Loucy (cell line): ENCODE results near the gene MYO5B.

Experiments used
- EZH2phosphoT487 ChIP-seq: fragments of 200-600 bp; IDR thresholded peaks from 2 replicates; pipeline ENCODE4 v1.6.1; 2018; ENCODE audit warnings: antibody characterized with exemption, mild to moderate bottlenecking, moderate library complexity, borderline replicate concordance
- TF ChIP-seq, protein P1 (sequence below): fragments of 200-600 bp; sonication (generic); conservative IDR thresholded peaks from 2 replicates; pipeline ENCODE4 v1.5.1; 2014; ENCODE audit warnings: mild to moderate bottlenecking, antibody characterized with exemption, low read length

DNA sequence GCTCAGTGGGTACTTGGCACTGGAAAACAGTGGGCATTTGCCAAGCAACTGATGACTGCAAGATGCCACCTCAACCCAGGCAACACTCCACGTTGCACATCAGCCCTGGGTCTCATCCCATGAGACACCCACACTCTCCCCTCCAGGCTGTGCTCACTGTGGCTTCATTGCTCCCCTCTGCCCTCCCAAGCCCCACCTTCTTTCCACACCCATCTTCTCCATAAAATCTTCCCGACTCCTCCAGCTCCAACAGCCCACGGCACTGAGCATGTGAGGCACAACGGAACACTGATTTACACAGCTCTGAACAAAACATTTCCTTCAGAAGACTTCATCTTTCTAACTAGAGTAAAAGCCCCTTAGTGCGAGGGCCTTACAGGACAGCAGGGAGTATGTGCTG is 263.8 kb downstream of the MYO5B start:
- TF ChIP-seq, protein P1, sequence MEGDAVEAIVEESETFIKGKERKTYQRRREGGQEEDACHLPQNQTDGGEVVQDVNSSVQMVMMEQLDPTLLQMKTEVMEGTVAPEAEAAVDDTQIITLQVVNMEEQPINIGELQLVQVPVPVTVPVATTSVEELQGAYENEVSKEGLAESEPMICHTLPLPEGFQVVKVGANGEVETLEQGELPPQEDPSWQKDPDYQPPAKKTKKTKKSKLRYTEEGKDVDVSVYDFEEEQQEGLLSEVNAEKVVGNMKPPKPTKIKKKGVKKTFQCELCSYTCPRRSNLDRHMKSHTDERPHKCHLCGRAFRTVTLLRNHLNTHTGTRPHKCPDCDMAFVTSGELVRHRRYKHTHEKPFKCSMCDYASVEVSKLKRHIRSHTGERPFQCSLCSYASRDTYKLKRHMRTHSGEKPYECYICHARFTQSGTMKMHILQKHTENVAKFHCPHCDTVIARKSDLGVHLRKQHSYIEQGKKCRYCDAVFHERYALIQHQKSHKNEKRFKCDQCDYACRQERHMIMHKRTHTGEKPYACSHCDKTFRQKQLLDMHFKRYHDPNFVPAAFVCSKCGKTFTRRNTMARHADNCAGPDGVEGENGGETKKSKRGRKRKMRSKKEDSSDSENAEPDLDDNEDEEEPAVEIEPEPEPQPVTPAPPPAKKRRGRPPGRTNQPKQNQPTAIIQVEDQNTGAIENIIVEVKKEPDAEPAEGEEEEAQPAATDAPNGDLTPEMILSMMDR, result no peak
- no peak for TF ChIP-seq EZH2phosphoT487
